Purkinje cell (primary cell): Measurements from ENCODE around the gene ILDR2. TPM values are rescaled to one million over a fixed set of nuclear protein-coding genes. Genes with fewer than 3 reads are reported as not detected.

Experiments
- polyA plus RNA-seq: library from polyadenylated mRNA; unstranded; fragments of >200 nt; fragmentation: Nextera tagmentation; gene quantifications from 2 replicates; pipeline ENCODE4 v1.2.1, GENCODE V29; 2014

The ILDR2 gene, protein sequence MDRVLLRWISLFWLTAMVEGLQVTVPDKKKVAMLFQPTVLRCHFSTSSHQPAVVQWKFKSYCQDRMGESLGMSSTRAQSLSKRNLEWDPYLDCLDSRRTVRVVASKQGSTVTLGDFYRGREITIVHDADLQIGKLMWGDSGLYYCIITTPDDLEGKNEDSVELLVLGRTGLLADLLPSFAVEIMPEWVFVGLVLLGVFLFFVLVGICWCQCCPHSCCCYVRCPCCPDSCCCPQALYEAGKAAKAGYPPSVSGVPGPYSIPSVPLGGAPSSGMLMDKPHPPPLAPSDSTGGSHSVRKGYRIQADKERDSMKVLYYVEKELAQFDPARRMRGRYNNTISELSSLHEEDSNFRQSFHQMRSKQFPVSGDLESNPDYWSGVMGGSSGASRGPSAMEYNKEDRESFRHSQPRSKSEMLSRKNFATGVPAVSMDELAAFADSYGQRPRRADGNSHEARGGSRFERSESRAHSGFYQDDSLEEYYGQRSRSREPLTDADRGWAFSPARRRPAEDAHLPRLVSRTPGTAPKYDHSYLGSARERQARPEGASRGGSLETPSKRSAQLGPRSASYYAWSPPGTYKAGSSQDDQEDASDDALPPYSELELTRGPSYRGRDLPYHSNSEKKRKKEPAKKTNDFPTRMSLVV
- 10.8 and 14.1 TPM in 2 replicates for polyA plus RNA-seq

DNA sequence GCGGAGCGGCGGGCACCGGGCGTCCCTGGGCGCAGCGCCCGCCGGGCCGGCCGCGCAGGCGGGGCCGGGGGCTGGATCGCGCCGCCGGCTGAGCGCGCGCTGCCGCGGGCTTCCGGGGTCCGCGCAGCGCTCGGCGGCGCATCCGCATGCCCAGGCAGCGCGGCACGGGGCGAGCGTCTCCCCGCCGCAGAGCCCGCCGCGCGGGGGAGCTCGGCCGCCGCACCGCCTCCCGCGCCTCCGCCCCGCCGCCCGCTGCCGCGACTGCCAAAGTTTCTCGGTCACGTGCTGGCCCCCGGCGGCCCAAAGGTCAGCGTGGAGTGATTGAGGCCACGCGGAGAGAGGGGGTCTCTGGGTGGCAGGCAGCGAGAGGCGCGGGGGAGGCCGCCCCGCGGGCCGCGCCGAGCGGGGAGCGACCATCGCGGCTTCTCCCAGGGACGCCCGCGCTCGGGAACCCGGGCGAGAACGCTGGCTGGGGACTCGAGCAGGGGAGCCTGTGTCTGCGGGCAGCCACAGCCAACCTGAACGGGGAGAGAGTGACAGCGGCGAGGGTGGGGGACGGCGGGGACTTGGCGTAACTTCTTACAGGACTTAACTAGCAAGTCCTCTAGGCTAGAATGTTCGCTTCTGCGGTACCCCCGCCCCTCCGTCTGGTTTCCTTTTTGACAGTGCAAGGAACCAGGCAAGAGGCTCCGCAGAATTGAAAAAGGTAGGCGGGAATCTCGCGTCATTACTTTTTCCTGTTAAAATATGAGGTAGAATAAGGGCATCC, at the start of gene ILDR2:
Gene ILDR2 (minus strand): TSS at position 180 of the 769 bp plus-strand sequence. CDS start 272 bp downstream, outside the sequence.

GRCh38 chr1:166988974-166989515, 13.7 kb upstream of the ILDR2 start, which contains the start of gene MAEL:
MAEL (plus strand) TSS chr1:166989280; CDS start chr1:166989353, 73 bp downstream.

DNA sequence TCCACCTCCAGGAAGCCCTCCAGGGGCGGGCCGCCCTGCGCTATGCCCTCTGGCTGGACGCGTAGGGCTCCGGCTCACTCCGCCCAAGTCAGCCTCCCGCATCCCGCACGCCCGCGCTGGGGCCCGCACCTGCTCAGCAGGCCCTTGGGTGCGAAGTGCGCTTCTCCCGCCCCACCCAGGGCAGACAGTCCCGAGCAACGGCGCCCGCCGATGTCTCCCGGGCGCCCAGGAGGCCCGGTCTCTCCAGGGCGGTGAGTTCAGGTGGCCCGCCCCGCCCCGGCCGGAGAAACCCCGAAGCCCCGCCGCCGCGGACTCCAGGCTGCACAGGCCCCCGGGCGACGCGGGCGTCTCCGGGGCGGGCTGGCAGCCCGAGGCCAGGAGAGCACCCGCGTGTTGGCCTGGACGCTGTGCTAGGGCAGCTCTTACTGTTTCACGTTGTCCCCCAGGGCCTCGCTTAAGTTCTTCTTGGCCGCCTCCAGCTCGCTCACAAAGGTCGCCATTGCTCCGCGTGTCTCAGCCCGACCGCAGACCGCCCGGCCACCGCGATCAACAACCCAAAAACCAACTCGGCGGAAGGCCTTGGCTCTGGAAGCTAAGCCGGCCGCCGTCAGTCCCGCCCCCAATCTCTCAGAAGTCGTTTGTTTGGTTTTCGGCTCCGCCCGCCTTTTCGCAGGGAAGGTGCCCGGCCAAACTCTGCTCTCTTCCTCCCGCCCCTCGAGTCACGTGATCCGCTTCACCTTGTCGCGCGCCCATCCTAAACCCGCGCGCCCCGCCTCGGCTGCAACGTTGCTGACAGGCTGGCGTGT, 99.4 kb downstream of the ILDR2 start, which contains the start of gene TADA1:
Gene TADA1 (minus strand): TSS at position 531 of the 806 bp plus-strand sequence. CDS start 31 bp downstream, at position 500.

Other genes with a start within 250 kb of the ILDR2 start
- gene POGK, start 136.1 kb downstream of the ILDR2 start, polyA plus RNA-seq: 20.9 and 25.9 TPM in 2 replicates
- gene TADA1, start 99.3 kb downstream of the ILDR2 start, polyA plus RNA-seq: 22.6 and 28.7 TPM in 2 replicates
- 4.6 and 5.4 TPM in 2 replicates for gene MAEL, start 13.7 kb upstream of the ILDR2 start, polyA plus RNA-seq
- gene GPA33, start 114.8 kb upstream of the ILDR2 start, polyA plus RNA-seq: 0.15 TPM in 1 of 2 replicates, not detected in the other
- not detected in 2 replicates for gene STYXL2, start 118.5 kb upstream of the ILDR2 start, polyA plus RNA-seq
- 4.7 and 6.4 TPM in 2 replicates for gene POU2F1, start 245.3 kb upstream of the ILDR2 start, polyA plus RNA-seq